HG03457 (cell line): ENCODE data around the gene URB1.
"Not testable (repeated sequence)": the region's sequence is repeated elsewhere in the genome, so short reads cannot be mapped to it uniquely, and the experiment has no call there.

Experiments used
- ATAC-seq: cut with Tn5 transposase; IDR thresholded peaks from one replicate; pipeline ENCODE4 v1.9.1; 2021; ENCODE audit warnings: moderate number of reproducible peaks; ENCODE audit not compliant: unreplicated experiment

Gene URB1

GRCh38 chr21:32320059-32320458 lies 72.8 kb downstream of the URB1 start:
- ATAC-seq = no peak

GRCh38 chr21:32319012-32319411 lies 73.8 kb downstream of the URB1 start:
- no peak for ATAC-seq

GRCh38 chr21:32317726-32318125 lies 75.1 kb downstream of the URB1 start:
- no peak for ATAC-seq

GRCh38 chr21:32316361-32317215 lies 76.2 kb downstream of the URB1 start:
- ATAC-seq = no peak

- no peak for ATAC-seq
Observed at GRCh38 chr21:32315511-32316281, 77.1 kb downstream of the URB1 start.

- no peak for ATAC-seq
Observed at GRCh38 chr21:32314806-32315205, 78.0 kb downstream of the URB1 start.

GRCh38 chr21:32312976-32313375 lies 79.8 kb downstream of the URB1 start:
- no peak for ATAC-seq

GRCh38 chr21:32312326-32312725 lies 80.5 kb downstream of the URB1 start:
- ATAC-seq = no peak

GRCh38 chr21:32311621-32312020 lies 81.2 kb downstream of the URB1 start:
- ATAC-seq = no peak

- not testable (repeated sequence) for ATAC-seq
Observed at GRCh38 chr21:32310976-32311375, 81.8 kb downstream of the URB1 start.

- no peak for ATAC-seq
Observed at GRCh38 chr21:32309906-32310460, 82.8 kb downstream of the URB1 start.

- ATAC-seq = no peak
Observed at GRCh38 chr21:32308696-32309095, 84.1 kb downstream of the URB1 start.

- no peak for ATAC-seq
Observed at GRCh38 chr21:32307706-32308105, 85.1 kb downstream of the URB1 start.

GRCh38 chr21:32306021-32306780 lies 86.6 kb downstream of the URB1 start:
- no peak for ATAC-seq

GRCh38 chr21:32304998-32305397 lies 87.8 kb downstream of the URB1 start:
- ATAC-seq = no peak

GRCh38 chr21:32303385-32303784 lies 89.4 kb downstream of the URB1 start:
- ATAC-seq = no peak

GRCh38 chr21:32302560-32302959 lies 90.3 kb downstream of the URB1 start:
- no peak for ATAC-seq

GRCh38 chr21:32301596-32301995 lies 91.2 kb downstream of the URB1 start:
- ATAC-seq = no peak

- ATAC-seq = no peak
Observed at GRCh38 chr21:32300117-32300681, 92.6 kb downstream of the URB1 start.

GRCh38 chr21:32299695-32300094 lies 93.1 kb downstream of the URB1 start:
- no peak for ATAC-seq

- no peak for ATAC-seq
Observed at GRCh38 chr21:32298658-32299081, 94.1 kb downstream of the URB1 start, which contains the start of gene MRAP. MRAP (plus strand) TSS chr21:32298855; CDS start chr21:32298972, 117 bp downstream.
